GM13977 (cell line): ENCODE data around the gene AGRN.
"Not testable (repeated sequence)": the region's sequence is repeated elsewhere in the genome, so short reads cannot be mapped to it uniquely, and the experiment has no call there.

Experiments
- DNase-seq: peaks from one replicate; pipeline ENCODE4 v3.0.0; 2012; ENCODE audit warnings: low spot score
- in situ Hi-C: fragments of 300-500 bp; cut with MboI; formaldehyde crosslinking; loops from one replicate; pipeline ENCODE4 v1.12.0; 2022; ENCODE audit warnings: low sequenced_read_pairs, low pct_unique_long_range_greater_than_20kb, mixed read lengths, inconsistent platforms; ENCODE audit not compliant: unreplicated experiment
- TF ChIP-seq, protein P1 (sequence below): IDR thresholded peaks from 2 replicates; pipeline ENCODE4 v1.5.1; 2012; ENCODE audit warnings: mild to moderate bottlenecking, control low read depth; ENCODE audit not compliant: insufficient read depth; ENCODE audit errors: extremely low read depth, missing control alignments

AGRN gene

DNA sequence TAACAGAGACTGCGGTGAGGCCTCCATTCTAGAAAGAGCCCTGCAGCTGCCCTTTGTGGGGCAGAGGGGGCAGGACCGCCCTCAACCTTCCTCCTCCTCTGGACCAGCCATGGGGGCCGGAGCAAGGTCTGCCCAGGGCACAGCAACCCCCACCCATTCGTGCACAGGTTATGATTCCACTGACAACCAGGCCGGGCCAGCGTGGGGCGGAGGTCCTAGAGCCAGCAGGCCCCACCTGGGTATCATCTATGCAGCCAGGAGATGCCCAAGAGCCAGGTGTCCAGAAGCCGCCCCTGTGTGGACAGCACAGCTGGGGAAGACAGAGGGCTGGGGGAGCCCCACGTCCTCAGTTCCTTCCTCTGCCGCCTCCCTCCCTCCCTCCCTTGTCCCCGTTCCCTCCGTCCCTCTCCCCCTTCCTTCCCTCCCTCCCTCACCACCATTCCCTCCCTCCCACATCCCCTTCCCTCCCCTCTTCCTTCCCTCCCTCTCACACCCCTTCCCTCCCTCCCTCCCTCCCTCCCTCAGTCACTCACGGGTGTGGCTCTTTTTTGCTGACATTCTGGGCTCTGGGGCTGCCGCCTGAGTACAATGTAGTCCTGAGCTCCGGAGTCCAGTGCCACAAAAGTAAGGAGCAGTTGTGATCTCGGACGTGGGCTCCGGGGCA, 41.9 kb downstream of the AGRN start:
- in situ Hi-C loops: no loop called here
- DNase-seq: no peak
- TF ChIP-seq, protein P1, sequence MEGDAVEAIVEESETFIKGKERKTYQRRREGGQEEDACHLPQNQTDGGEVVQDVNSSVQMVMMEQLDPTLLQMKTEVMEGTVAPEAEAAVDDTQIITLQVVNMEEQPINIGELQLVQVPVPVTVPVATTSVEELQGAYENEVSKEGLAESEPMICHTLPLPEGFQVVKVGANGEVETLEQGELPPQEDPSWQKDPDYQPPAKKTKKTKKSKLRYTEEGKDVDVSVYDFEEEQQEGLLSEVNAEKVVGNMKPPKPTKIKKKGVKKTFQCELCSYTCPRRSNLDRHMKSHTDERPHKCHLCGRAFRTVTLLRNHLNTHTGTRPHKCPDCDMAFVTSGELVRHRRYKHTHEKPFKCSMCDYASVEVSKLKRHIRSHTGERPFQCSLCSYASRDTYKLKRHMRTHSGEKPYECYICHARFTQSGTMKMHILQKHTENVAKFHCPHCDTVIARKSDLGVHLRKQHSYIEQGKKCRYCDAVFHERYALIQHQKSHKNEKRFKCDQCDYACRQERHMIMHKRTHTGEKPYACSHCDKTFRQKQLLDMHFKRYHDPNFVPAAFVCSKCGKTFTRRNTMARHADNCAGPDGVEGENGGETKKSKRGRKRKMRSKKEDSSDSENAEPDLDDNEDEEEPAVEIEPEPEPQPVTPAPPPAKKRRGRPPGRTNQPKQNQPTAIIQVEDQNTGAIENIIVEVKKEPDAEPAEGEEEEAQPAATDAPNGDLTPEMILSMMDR: no peak

DNA sequence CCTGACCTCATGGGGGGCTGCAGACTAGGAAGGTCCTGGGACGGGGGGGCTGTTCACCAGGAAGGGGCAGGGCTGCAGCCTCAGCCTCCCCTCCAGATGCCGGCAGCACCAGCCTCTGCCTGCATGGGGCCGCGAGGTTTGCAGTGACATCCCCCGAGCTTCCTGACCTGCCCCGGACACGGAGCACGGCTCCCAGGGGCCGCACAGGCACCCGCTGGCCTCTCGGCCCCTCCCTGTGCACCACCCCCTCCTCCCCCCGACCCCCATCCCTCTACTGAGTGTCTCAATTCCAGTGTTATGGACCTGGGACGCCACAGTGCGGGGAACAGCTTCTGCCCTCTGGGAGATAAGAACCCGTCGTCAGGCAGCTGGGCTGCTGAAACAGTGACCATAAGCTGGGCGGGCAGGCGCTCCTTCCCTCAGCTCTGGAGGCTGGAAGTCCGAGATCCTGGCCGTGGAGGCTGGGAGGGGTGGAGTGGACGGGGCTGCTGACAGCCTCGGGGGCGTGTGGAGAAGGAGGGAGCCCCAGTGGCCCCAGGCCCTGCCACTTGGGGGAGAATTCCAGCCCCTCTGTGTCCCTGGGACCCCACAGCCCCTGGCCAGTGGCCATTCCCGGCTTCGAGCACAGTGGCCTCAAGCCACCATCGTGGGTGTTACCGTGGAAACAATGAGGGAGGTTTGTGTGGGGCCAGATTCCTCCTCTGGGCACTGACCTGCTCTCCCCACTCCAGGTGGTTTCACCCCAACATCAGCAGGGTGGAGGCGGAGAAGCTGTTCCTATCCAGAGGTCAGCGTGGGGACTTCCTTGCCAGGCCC, 42.6 kb downstream of the AGRN start:
- no peak for DNase-seq
- in situ Hi-C loops: no loop called here
- TF ChIP-seq, protein P1: no peak

DNA sequence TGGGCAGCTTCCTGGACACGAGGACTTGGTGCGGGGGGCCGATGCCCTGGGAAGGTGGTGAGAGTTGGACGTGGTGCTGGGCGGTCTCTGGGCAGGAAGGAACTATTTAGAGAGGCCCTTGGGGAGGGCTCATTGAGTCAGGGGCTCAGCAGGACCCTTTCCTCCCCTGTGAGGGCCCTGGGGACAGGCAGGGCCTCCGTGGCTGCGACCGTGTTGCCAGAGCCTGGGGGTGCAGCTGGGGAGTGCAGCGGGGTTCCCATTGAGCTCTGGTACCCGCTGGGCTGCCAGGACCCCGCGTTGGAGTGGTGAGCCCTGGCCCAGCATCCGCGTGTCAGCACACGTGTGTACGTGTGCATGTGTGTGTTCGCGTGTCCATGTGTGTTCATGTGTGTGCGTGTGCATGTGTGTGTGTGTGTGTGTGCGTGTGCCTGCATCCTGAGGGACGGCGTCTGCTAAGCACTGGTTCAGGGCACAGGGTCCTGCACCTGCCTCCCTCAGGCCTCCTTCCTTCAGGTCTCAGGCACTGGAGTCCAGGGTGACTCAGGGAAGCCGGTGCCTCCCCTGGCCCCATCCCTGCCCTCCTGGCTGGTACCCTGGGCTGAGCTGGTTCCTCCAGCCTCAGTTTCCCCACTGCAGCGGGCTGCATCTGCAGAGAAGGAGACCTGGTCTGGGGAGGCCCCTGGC, 43.5 kb downstream of the AGRN start:
- TF ChIP-seq, protein P1: no peak
- no peak for DNase-seq
- in situ Hi-C loops: no loop called here

DNA sequence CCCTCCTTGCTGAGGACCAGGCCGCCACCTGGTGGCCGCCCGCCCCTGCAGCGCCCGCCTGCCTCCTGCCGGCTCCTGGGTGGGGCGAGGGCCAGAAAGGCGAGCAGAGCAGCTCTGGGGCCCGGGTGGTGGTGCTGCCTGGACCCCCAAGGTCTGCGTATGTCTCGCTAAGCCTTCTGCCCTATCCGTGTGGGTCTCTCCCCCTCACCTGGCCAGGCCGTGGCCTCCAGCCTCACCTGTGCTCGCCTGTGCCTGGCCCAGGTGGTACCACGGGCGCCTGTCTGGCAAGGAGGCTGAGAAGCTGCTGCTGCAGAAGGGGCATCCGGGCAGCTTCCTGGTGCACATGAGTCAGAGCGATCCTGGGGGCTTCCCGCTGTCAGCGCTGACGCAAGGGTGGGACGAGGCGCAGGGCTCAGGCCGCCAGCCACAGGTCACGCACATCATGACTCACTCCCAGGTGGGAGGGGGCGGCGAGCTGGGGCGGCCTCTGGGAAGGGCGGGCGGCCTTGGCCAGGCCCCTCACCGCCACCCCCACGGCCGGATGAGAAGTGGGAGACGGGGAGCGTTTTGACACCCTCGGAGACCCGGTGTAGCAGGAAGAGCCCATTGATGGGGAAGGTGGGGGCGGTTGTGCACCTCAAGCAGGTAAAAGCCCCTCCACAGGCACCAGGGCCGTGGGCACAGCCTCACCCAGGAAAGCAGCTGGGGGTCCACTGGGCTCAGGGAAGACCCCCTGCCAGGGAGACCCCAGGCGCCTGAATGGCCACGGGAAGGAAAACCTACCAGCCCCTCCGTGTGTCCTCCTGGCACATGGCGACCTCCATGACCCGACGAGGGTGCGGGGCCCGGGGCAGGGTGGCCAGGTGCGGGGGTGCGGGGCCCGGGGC, 44.3 kb downstream of the AGRN start:
- in situ Hi-C loops: no loop called here
- TF ChIP-seq, protein P1: peak; percentile 95
- DNase-seq: peak; percentile 95

DNA sequence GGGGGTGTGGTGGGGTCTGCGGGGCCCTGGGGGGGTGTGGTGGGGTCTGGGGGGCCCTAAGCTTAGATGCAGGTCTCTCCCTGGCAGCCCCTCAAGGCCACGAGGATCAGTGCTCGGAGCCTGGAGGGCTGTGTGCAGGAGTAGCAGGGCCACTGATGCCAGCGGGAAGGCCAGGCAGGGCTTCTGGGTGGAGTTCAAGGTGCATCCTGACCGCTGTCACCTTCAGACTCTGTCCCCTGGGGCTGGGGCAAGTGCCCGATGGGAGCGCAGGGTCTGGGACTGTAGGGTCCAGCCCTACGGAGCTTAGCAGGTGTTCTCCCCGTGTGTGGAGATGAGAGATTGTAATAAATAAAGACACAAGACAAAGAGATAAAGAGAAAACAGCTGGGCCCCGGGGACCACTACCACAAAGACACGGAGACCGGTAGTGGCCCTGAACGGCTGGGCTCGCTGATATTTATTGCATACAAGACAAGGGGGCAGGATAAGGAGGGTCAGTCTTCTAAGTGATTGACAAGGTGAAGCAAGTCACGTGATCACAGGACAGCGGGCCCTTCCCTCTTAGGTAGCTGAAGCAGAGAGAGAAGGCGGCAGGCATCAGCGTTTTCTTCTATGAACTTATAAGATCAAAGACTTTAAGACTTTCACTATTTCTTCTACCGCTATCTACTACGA, 45.5 kb downstream of the AGRN start:
- no peak for DNase-seq
- in situ Hi-C loops: no loop called here
- TF ChIP-seq, protein P1: no peak

DNA sequence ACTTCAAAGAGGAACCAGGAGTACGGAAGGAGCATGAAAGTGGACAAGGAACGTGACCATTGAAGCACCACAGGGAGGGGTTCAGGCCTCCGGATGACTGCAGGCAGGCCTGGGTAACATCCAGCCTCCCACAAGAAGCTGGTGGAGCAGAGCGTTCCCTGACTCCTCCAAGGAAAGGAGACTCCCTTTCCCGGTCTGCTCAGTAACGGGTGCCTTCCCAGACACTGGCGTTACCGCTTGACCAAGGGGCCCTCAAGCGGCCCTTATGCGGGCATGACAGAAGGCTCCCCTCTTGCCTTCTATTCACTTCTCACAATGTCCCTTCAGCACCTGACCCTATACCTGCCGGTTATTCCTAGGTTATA, 46.0 kb downstream of the AGRN start:
- DNase-seq, in situ Hi-C loops: not testable (repeated sequence)
